Activated CD4-positive, alpha-beta T cell treated with anti-CD3 and anti-CD28 coated beads, Interleukin-2, amount 10 ng/mL, durations not matched to agents 24 days and 14 days (primary cell): ENCODE results near the gene ACAA2. TPM values are rescaled to one million over a fixed set of nuclear protein-coding genes. Genes with fewer than 3 reads are reported as not detected.
"Not testable (repeated sequence)": the region's sequence is repeated elsewhere in the genome, so short reads cannot be mapped to it uniquely, and the experiment has no call there.

Experiments used
- DNase-seq: peaks from one replicate; pipeline ENCODE4 v3.0.0; 2022
- H3K27ac Mint-ChIP-seq: one replicate; pipeline ENCODE4 v1.8.0; 2022; ENCODE audit warnings: mild to moderate bottlenecking, mixed read lengths
- H3K27me3 Mint-ChIP-seq: one replicate; pipeline ENCODE4 v1.8.0; 2022; ENCODE audit warnings: mixed read lengths
- H3K36me3 Mint-ChIP-seq: one replicate; pipeline ENCODE4 v1.8.0; 2022; ENCODE audit warnings: low read depth, mild to moderate bottlenecking, mixed read lengths
- H3K4me1 Mint-ChIP-seq: one replicate; pipeline ENCODE4 v1.8.0; 2021; ENCODE audit warnings: mixed read lengths
- H3K4me3 Mint-ChIP-seq: one replicate; pipeline ENCODE4 v1.8.0; 2022; ENCODE audit warnings: mild to moderate bottlenecking, moderate library complexity, mixed read lengths
- H3K9me3 Mint-ChIP-seq: one replicate; pipeline ENCODE4 v1.8.0; 2021; ENCODE audit warnings: mixed read lengths
- intact Hi-C: fragments of 100-400 bp; cut with micrococcal nuclease; formaldehyde crosslinking; loops from one replicate; pipeline ENCODE4 v1.15.1; 2023
- total RNA-seq: library from RNA; stranded (reverse); gene quantifications from 2 replicates; pipeline ENCODE4 v1.2.3, GENCODE V29; 2022

The ACAA2 gene
- total RNA-seq, 1 donor from 2014 or later: 69.7 TPM

DNA sequence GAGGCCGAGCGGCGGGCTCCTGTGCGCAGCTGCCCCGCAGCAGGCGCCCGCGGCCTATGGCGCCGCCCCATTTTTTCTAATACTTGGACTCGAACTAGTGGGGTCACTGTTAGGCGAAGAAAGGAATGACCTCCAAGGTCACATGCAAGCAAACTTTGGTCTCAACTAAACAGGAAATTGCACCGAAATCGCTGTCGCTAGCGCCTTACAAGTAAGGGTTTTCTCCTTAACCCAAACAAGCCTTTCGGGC is 339 bp downstream of the ACAA2 start:
- Mint-ChIP-seq H3K27me3 (no peaks in the 10 kb centered on the region), H3K36me3 (peaks cover 43% of the 10 kb centered on the region), H3K9me3 (peaks cover 8% of the 10 kb centered on the region), H3K4me1 (peaks cover 51% of the 10 kb centered on the region), H3K4me3 (peak overlapping the region; percentile 91), H3K27ac (peak overlapping the region; percentile 95)
- intact Hi-C loops: loop anchor here (1.0 to 5.0 kb wide), 4 partner anchors 44 to 474 kb away; partner anchors contain the start of genes CFAP53, CXXC1 and RPL17
- no peak for DNase-seq

GRCh38 chr18:49812286-49813068 is 856 bp downstream of the ACAA2 start:
- intact Hi-C loops: loop anchor here (1.0 to 5.0 kb wide), 5 partner anchors 8 to 475 kb away; partner anchors contain the start of genes CFAP53, CXXC1 and RPL17
- Mint-ChIP-seq H3K4me3 (peak overlapping the region; percentile 91), H3K9me3 (peaks cover 8% of the 10 kb centered on the region), H3K4me1 (peaks cover 45% of the 10 kb centered on the region), H3K36me3 (peaks cover 43% of the 10 kb centered on the region), H3K27ac (peak overlapping the region; percentile 95), H3K27me3 (no peaks in the 10 kb centered on the region)
- DNase-seq: peak; percentile 63

GRCh38 chr18:49811151-49811938 is 2.0 kb downstream of the ACAA2 start:
- Mint-ChIP-seq H3K9me3 (peaks cover 8% of the 10 kb centered on the region), H3K36me3 (peaks cover 40% of the 10 kb centered on the region), H3K27me3 (no peaks in the 10 kb centered on the region), H3K27ac (no peak overlapping the region), H3K4me3 (peak overlapping the region; percentile 45), H3K4me1 (peaks cover 39% of the 10 kb centered on the region)
- no peak for DNase-seq
- intact Hi-C loops: loop anchor here (5.0 kb wide), 3 partner anchors 46 to 476 kb away; partner anchors contain the start of genes CFAP53 and CXXC1

- intact Hi-C loops, H3K4me3 Mint-ChIP-seq, H3K9me3 Mint-ChIP-seq, DNase-seq, H3K27ac Mint-ChIP-seq, H3K27me3 Mint-ChIP-seq: not testable (repeated sequence)
- Mint-ChIP-seq H3K4me1 (peaks cover 42% of the 10 kb centered on the region), H3K36me3 (peaks cover 35% of the 10 kb centered on the region)
These were observed 4.7 kb downstream of the ACAA2 start for GRCh38 chr18:49808553-49809191.

GRCh38 chr18:49804096-49804495 is 9.2 kb downstream of the ACAA2 start:
- peaks cover 42% of the 10 kb centered on the region for H3K36me3 Mint-ChIP-seq
- H3K9me3 Mint-ChIP-seq: peaks cover 4% of the 10 kb centered on the region
- H3K4me1 Mint-ChIP-seq: peaks cover 23% of the 10 kb centered on the region
- H3K4me3 Mint-ChIP-seq: no peak overlapping the region
- no peak overlapping the region for H3K27ac Mint-ChIP-seq
- no peak for DNase-seq
- intact Hi-C loops: no loop called here
- H3K27me3 Mint-ChIP-seq: no peaks in the 10 kb centered on the region

DNA sequence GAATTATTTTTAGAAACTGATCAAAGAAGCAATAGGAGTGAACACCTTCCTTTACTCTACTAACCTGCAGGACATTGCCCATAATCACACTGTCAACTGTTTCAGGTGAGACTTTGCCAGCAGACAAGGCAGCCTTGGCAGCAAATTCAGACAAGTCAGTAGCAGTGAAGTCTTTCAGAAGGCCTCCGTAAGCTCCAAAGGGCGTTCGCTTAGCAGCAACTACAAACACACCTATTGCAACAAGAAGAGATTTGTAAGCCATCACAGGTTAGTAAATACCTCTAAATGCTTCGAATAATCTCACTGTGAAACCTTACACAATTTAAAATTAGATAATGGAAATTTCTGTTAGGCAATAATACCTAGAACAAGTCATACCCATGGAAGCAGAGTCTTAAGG is 10.7 kb downstream of the ACAA2 start:
- intact Hi-C loops: no loop called here
- peaks cover 19% of the 10 kb centered on the region for H3K4me1 Mint-ChIP-seq
- no peak overlapping the region for H3K27ac Mint-ChIP-seq
- no peaks in the 10 kb centered on the region for H3K27me3 Mint-ChIP-seq
- H3K36me3 Mint-ChIP-seq: peaks cover 38% of the 10 kb centered on the region
- no peak overlapping the region for H3K4me3 Mint-ChIP-seq
- no peak for DNase-seq
- H3K9me3 Mint-ChIP-seq: no peaks in the 10 kb centered on the region

- Mint-ChIP-seq H3K36me3 (peaks cover 39% of the 10 kb centered on the region), H3K4me1 (peaks cover 29% of the 10 kb centered on the region)
- H3K9me3 Mint-ChIP-seq, H3K27ac Mint-ChIP-seq, DNase-seq, H3K27me3 Mint-ChIP-seq, intact Hi-C loops, H3K4me3 Mint-ChIP-seq: not testable (repeated sequence)
These were observed 12.8 kb downstream of the ACAA2 start for GRCh38 chr18:49800491-49800890.

DNA sequence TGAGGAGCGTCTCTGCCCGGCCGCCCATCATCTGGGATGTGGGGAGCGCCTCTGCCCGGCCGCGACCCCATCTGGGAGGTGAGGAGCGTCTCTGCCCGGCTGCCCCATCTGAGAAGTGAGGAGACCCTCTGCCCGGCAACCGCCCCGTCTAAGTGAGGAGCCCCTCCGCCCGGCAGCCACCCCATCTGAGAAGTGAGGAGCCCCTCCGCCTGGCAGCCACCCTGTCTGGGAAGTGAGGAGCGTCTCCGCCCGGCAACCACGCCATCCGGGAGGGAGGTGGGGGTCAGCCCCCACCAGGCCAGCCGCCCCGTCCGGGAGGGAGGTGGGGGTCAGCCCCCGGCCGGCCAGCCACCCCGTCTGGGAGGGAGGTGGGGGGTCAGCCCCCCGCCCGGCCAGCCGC is 13.5 kb downstream of the ACAA2 start:
- H3K27me3 Mint-ChIP-seq, intact Hi-C loops, DNase-seq, H3K9me3 Mint-ChIP-seq, H3K27ac Mint-ChIP-seq, H3K4me3 Mint-ChIP-seq: not testable (repeated sequence)
- Mint-ChIP-seq H3K36me3 (peaks cover 43% of the 10 kb centered on the region), H3K4me1 (peaks cover 26% of the 10 kb centered on the region)

DNA sequence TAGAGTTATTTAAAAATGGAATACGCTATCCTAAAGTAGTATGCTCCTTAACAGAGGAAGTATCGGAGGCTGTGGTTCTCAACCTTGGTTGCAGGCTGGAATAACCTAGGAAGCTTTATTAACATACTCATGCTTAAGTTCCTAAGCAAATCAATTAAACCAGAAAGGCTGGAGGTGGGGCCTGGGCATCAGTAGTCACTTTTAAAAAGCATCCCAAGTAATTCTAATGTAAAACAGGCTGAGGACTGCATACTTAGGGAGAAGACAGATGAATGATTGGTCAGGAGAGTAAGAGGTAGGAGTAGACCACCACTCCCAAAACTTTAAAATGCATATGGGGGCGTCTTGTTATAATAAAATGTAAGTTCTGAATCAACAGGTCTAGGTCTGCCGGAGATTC is 15.3 kb downstream of the ACAA2 start:
- Mint-ChIP-seq H3K27me3 (no peaks in the 10 kb centered on the region), H3K36me3 (peaks cover 50% of the 10 kb centered on the region), H3K4me3 (no peak overlapping the region), H3K9me3 (no peaks in the 10 kb centered on the region), H3K4me1 (peaks cover 17% of the 10 kb centered on the region), H3K27ac (no peak overlapping the region)
- no peak for DNase-seq
- intact Hi-C loops: no loop called here

GRCh38 chr18:49795612-49796552 is 17.5 kb downstream of the ACAA2 start:
- DNase-seq: no peak
- no peaks in the 10 kb centered on the region for H3K27me3 Mint-ChIP-seq
- H3K27ac Mint-ChIP-seq: peak overlapping the region; percentile 55
- H3K4me1 Mint-ChIP-seq: peaks cover 16% of the 10 kb centered on the region
- H3K4me3 Mint-ChIP-seq: no peak overlapping the region
- H3K36me3 Mint-ChIP-seq: peaks cover 59% of the 10 kb centered on the region
- no peaks in the 10 kb centered on the region for H3K9me3 Mint-ChIP-seq
- intact Hi-C loops: no loop called here

DNA sequence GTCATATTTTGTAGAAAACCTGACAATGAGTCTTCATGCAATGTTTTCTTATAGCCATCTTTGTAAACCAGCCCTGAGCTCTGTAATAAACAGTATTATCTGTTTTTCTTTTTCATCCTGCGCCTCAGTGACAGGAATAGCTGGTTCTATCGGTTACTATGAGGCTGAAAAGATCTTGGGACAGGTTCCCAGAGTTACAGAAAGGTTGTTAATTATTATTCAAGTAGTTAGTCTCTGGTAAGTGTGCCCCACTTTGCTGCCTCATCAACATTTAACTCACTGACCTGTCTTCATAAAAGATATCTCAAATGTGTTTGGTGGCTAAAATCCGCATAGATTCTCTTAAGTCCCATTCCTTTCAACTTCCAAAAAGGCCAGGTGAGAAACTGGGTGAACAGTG is 18.6 kb downstream of the ACAA2 start:
- H3K4me3 Mint-ChIP-seq: no peak overlapping the region
- intact Hi-C loops: no loop called here

GRCh38 chr18:49789560-49790134 is 23.7 kb downstream of the ACAA2 start:
- Mint-ChIP-seq H3K4me1 (peaks cover 39% of the 10 kb centered on the region), H3K36me3 (peaks cover 69% of the 10 kb centered on the region), H3K4me3 (peak overlapping the region; percentile 5), H3K27ac (peak overlapping the region; percentile 78)
- not testable (repeated sequence) for DNase-seq, H3K27me3 Mint-ChIP-seq, H3K9me3 Mint-ChIP-seq
- intact Hi-C loops: loop anchor here (1.0 to 10.0 kb wide), 3 partner anchors 25 to 275 kb away; no protein-coding TSS in a partner anchor

More for the DNA sequence above, 18.6 kb downstream of the ACAA2 start:
- Mint-ChIP-seq H3K9me3 (no peaks in the 10 kb centered on the region), H3K4me1 (peaks cover 24% of the 10 kb centered on the region), H3K27ac (no peak overlapping the region), H3K36me3 (peaks cover 64% of the 10 kb centered on the region), H3K27me3 (no peaks in the 10 kb centered on the region)
- DNase-seq: no peak
